IMR-90 (cell line): ENCODE data around the gene CADM1. TPM values are rescaled to one million over a fixed set of nuclear protein-coding genes. Genes with fewer than 3 reads are reported as not detected.

Experiments used
- ATAC-seq: fragments of 200-7000 bp; cut with Tn5 transposase; 2 replicates; pipeline ENCODE4 v1.9.1; 2020; ENCODE audit warnings: low read depth, mild to moderate bottlenecking, moderate library complexity
- BruUV-seq: library from RNA; stranded (reverse); fragments of 400-500 nt; replicated peaks from 2 replicates; lab custom pipeline; 2021; lab: Mats Ljungman, UMichigan
- CTCF ChIA-PET: fragments of 300-600 bp; formaldehyde crosslinking; extraction: SDS; loops from one replicate; lab custom pipeline; 2021; ENCODE audit warnings: antibody characterized with exemption; lab: Yijun Ruan, JAX
- POLR2A ChIA-PET: fragments of 300-600 bp; sonication (Branson Sonifier 250); formaldehyde crosslinking; loops from one replicate; lab custom pipeline; 2022; ENCODE audit warnings: antibody characterized with exemption; ENCODE audit not compliant: unreplicated experiment; lab: Charles Lee
- DNase-seq: peaks from one replicate; pipeline ENCODE4 v3.0.0; 2013
- H2AFZ ChIP-seq: replicated peaks from 2 replicates; pipeline ENCODE3; 2013; ENCODE audit warnings: low read length, mild to moderate bottlenecking; ENCODE audit not compliant: poor library complexity
- H2AK5ac ChIP-seq: 2 replicates; pipeline ENCODE4 v1.6.1; 2013; ENCODE audit warnings: low read depth, low read length, inconsistent platforms
- H2AK9ac ChIP-seq: replicated peaks from 2 replicates; pipeline ENCODE3; 2013; ENCODE audit warnings: mild to moderate bottlenecking, low read depth, low read length, moderate library complexity; ENCODE audit not compliant: poor library complexity
- H2BK120ac ChIP-seq: 2 replicates; pipeline ENCODE4 v1.6.1; 2013; ENCODE audit warnings: low read depth, low read length, inconsistent platforms
- H2BK15ac ChIP-seq: 3 replicates; pipeline ENCODE4 v1.6.1; 2013; ENCODE audit warnings: low read depth, low read length, inconsistent platforms
- H2BK20ac ChIP-seq: 2 replicates; pipeline ENCODE4 v1.6.1; 2013; ENCODE audit warnings: low read depth, mild to moderate bottlenecking, inconsistent platforms, low read length, moderate library complexity
- H2BK5ac ChIP-seq: 2 replicates; pipeline ENCODE4 v1.6.1; 2013; ENCODE audit warnings: mild to moderate bottlenecking, low read depth, low read length, inconsistent platforms; ENCODE audit not compliant: poor library complexity, severe bottlenecking
- H3K14ac ChIP-seq: replicated peaks from 2 replicates; pipeline ENCODE4 v1.6.1; 2013; ENCODE audit warnings: low read depth, low read length, inconsistent platforms
- H3K18ac ChIP-seq: 2 replicates; pipeline ENCODE4 v1.6.1; 2013; ENCODE audit warnings: low read depth, low read length, control low read depth
- H3K23ac ChIP-seq: 2 replicates; pipeline ENCODE4 v1.6.1; 2013; ENCODE audit warnings: low read depth, low read length, inconsistent platforms
- H3K27ac ChIP-seq: 2 replicates; pipeline ENCODE4 v1.5.1; 2013; ENCODE audit warnings: mild to moderate bottlenecking, control low read depth, low read length; ENCODE audit not compliant: insufficient read depth
- H3K27me3 ChIP-seq: 2 replicates; pipeline ENCODE4 v1.6.1; 2013; ENCODE audit warnings: low read length; ENCODE audit not compliant: control insufficient read depth, insufficient read depth
- H3K36me3 ChIP-seq: 2 replicates; pipeline ENCODE4 v1.6.1; 2013; ENCODE audit warnings: low read length, mixed read lengths; ENCODE audit not compliant: control insufficient read depth, insufficient read depth
- H3K4ac ChIP-seq: 2 replicates; pipeline ENCODE4 v1.6.1; 2013; ENCODE audit warnings: low read depth, low read length, inconsistent platforms
- H3K4me1 ChIP-seq: 2 replicates; pipeline ENCODE4 v1.6.1; 2013; ENCODE audit warnings: low read length, mixed read lengths; ENCODE audit not compliant: control insufficient read depth, insufficient read depth
- H3K4me2 ChIP-seq: 2 replicates; pipeline ENCODE4 v1.6.1; 2013; ENCODE audit warnings: low read depth, mild to moderate bottlenecking, control low read depth, low read length, moderate library complexity
- H3K4me3 ChIP-seq: 2 replicates; pipeline ENCODE4 v1.5.1; 2013; ENCODE audit warnings: low read depth, mild to moderate bottlenecking, control low read depth, low read length, moderate library complexity; ENCODE audit not compliant: insufficient read depth
- H3K56ac ChIP-seq: 2 replicates; pipeline ENCODE4 v1.6.1; 2013; ENCODE audit warnings: low read length, inconsistent platforms; ENCODE audit not compliant: insufficient read depth; ENCODE audit errors: extremely low read depth
- H3K79me1 ChIP-seq, 2 experiments: 2 replicates each; pipeline ENCODE4 v1.6.1; 2013; ENCODE audit warnings: low read length in 2 of 2, inconsistent platforms in 1 of 2, low read depth in 1 of 2
- H3K9ac ChIP-seq: 2 replicates; pipeline ENCODE4 v1.6.1; 2013; ENCODE audit warnings: low read depth, low read length, control low read depth
- H3K9me1 ChIP-seq: 2 replicates; pipeline ENCODE4 v1.6.1; 2013; ENCODE audit warnings: low read length, inconsistent platforms; ENCODE audit not compliant: insufficient read depth
- H3K9me3 ChIP-seq: 2 replicates; pipeline ENCODE4 v1.6.1; 2013; ENCODE audit warnings: low read length; ENCODE audit not compliant: control insufficient read depth, insufficient read depth
- H4K20me1 ChIP-seq: 2 replicates; pipeline ENCODE4 v1.6.1; 2013; ENCODE audit warnings: low read length, inconsistent platforms; ENCODE audit not compliant: insufficient read depth
- H4K5ac ChIP-seq: 2 replicates; pipeline ENCODE4 v1.6.1; 2013; ENCODE audit warnings: mild to moderate bottlenecking, low read depth, low read length, control low read depth
- H4K8ac ChIP-seq, 2 experiments: 2 replicates each; pipeline ENCODE4 v1.6.1; 2013; ENCODE audit warnings: low read depth in 2 of 2, low read length in 2 of 2, control low read depth in 1 of 2, inconsistent platforms in 1 of 2
- H4K91ac ChIP-seq: 2 replicates; pipeline ENCODE4 v1.6.1; 2013; ENCODE audit warnings: low read depth, low read length, inconsistent platforms; ENCODE audit not compliant: insufficient read depth
- CEBPB ChIP-seq: IDR thresholded peaks from 2 replicates; pipeline ENCODE4 v1.6.1; 2012; ENCODE audit warnings: low read depth, low read length, improper control_type of control experiment
- MAFK ChIP-seq: IDR thresholded peaks from 2 replicates; pipeline ENCODE4 v1.6.1; 2012; ENCODE audit warnings: low read depth, low read length, improper control_type of control experiment
- NFE2L2 ChIP-seq: fragments of 150-350 bp; IDR thresholded peaks from 2 replicates; pipeline ENCODE4 v1.6.1; 2016; ENCODE audit warnings: low read depth, mild to moderate bottlenecking, low read length
- RAD21 ChIP-seq: IDR thresholded peaks from 2 replicates; pipeline ENCODE4 v1.6.1; 2012; ENCODE audit warnings: low read length, improper control_type of control experiment
- WGBS, 2 experiments: methylation state at CpG; one replicate each; pipeline versions ENCODE4 v1.1.5 to v1.1.7; 2013; ENCODE audit warnings: missing lambda C conversion rate in 2 of 2; ENCODE audit not compliant: insufficient read length in 1 of 2; ENCODE audit errors: extremely low coverage in 2 of 2; 5-methylcytosine and 5-hydroxymethylcytosine counted together
- dilution Hi-C: fragments of 300-500 bp; cut with HindIII; formaldehyde crosslinking; loops from one replicate; pipeline ENCODE4 v1.14.3; 2018; ENCODE audit warnings: low sequenced_read_pairs; ENCODE audit not compliant: unreplicated experiment
- in situ Hi-C: fragments of 300-500 bp; cut with MboI; formaldehyde crosslinking; loops from 3 replicates; pipeline ENCODE4 v1.14.3; 2019; ENCODE audit warnings: low sequenced_read_pairs, inconsistent platforms, mixed read lengths
- intact Hi-C: fragments of 100-400 bp; cut with micrococcal nuclease; formaldehyde crosslinking; loops from 2 replicates; pipeline ENCODE4 v1.10.0; 2022
- polyA plus RNA-seq, 3 experiments: library from polyadenylated mRNA; depleted of rRNA; stranded (reverse); fragments of >200 nt; gene quantifications; 2 replicates each; pipeline ENCODE4 v1.2.3, GENCODE V29; 2012; ENCODE audit warnings: low replicate concordance in 1 of 3
- total RNA-seq: library from RNA; depleted of rRNA; stranded (reverse); fragments of >200 nt; gene quantifications from 2 replicates; pipeline ENCODE4 v1.2.3, GENCODE V29; 2012
- TF ChIP-seq, protein P1 (sequence below): conservative IDR thresholded peaks from 2 replicates; pipeline ENCODE4 v1.5.1; 2012; ENCODE audit warnings: mild to moderate bottlenecking, low read depth, low read length, improper control_type of control experiment
- TF ChIP-seq, protein P2 (sequence below): fragments of 150-350 bp; IDR thresholded peaks from 2 replicates; pipeline ENCODE4 v1.6.1; 2016; ENCODE audit warnings: low read depth, mild to moderate bottlenecking, low read length, moderate library complexity, borderline replicate concordance

Gene CADM1
- total and polyA plus RNA-seq, 2 of the 4 experiments (the other 2 are of a cell fraction) = 28.8 to 77.1 TPM

DNA sequence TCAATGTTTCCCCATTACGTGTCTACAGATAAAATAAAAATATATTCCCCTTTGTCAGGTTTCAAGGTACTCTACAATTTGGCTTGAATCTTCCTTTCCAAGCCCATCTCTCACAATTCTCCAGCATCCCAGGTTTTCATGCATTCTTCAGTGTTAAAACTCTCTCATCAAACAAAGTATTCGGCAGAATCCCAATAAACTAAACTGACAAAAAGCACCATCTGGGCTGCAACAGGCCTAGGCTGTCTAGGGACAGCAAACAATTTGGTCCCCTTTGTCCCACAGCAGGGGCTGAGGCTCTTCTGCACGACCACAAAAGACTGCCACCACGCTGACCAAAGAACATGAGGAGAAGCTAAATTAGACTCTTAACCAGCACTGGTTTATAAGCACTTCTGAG lies 159.4 kb downstream of the CADM1 start:
- H3K4ac ChIP-seq = no peak overlapping the region
- no peak overlapping the region for H2AFZ ChIP-seq
- H2BK15ac ChIP-seq = no peak overlapping the region
- H2BK20ac ChIP-seq = no peak overlapping the region
- in situ Hi-C loops = loop anchor here (25.0 kb wide), 1 partner anchor 1342 kb away; no protein-coding TSS in a partner anchor
- H2BK5ac ChIP-seq = no peak overlapping the region
- H3K18ac ChIP-seq = no peak overlapping the region
- intact Hi-C loops = no loop called here
- H3K36me3 ChIP-seq = no peaks in the 10 kb centered on the region
- no peak overlapping the region for H4K91ac ChIP-seq
- no peak overlapping the region for H2BK120ac ChIP-seq
- no peaks in the 10 kb centered on the region for H3K4me1 ChIP-seq
- no peak overlapping the region for H3K23ac ChIP-seq
- POLR2A ChIA-PET = no interaction called here
- WGBS, 2 experiments = 50% methylated on average over 1 of the region's 4 CpGs; no CpG with 5 or more reads in 1 of the 2 experiments
- no peak overlapping the region for H2AK5ac ChIP-seq
- H3K79me1 ChIP-seq = 0 out of 4 replicates have a peak, but pooled peaks cover 0 to 3% of the 10 kb centered on the region in 2 experiments
- no peak for ATAC-seq
- no peak overlapping the region for H3K14ac ChIP-seq
- H3K27ac ChIP-seq = no peak overlapping the region
- DNase-seq = no peak
- no peaks in the 10 kb centered on the region for H3K9me1 ChIP-seq
- no peaks in the 10 kb centered on the region for H4K20me1 ChIP-seq
- no TSS peak for BruUV-seq
- no peaks in the 10 kb centered on the region for H3K27me3 ChIP-seq
- dilution Hi-C loops = no loop called here
- no peak overlapping the region for H4K8ac ChIP-seq
- H3K4me2 ChIP-seq = no peak overlapping the region
- H3K9ac ChIP-seq = no peak overlapping the region
- CTCF ChIA-PET = no interaction called here
- no peaks in the 10 kb centered on the region for H3K9me3 ChIP-seq
- H3K56ac ChIP-seq = no peak overlapping the region
- no peak overlapping the region for H3K4me3 ChIP-seq
- no peak overlapping the region for H4K5ac ChIP-seq
- TF ChIP-seq MAFK (no peak), RAD21 (no peak), CEBPB (no peak), NFE2L2 (no peak)
- TF ChIP-seq, protein P1, sequence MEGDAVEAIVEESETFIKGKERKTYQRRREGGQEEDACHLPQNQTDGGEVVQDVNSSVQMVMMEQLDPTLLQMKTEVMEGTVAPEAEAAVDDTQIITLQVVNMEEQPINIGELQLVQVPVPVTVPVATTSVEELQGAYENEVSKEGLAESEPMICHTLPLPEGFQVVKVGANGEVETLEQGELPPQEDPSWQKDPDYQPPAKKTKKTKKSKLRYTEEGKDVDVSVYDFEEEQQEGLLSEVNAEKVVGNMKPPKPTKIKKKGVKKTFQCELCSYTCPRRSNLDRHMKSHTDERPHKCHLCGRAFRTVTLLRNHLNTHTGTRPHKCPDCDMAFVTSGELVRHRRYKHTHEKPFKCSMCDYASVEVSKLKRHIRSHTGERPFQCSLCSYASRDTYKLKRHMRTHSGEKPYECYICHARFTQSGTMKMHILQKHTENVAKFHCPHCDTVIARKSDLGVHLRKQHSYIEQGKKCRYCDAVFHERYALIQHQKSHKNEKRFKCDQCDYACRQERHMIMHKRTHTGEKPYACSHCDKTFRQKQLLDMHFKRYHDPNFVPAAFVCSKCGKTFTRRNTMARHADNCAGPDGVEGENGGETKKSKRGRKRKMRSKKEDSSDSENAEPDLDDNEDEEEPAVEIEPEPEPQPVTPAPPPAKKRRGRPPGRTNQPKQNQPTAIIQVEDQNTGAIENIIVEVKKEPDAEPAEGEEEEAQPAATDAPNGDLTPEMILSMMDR = no peak
- TF ChIP-seq, protein P2, sequence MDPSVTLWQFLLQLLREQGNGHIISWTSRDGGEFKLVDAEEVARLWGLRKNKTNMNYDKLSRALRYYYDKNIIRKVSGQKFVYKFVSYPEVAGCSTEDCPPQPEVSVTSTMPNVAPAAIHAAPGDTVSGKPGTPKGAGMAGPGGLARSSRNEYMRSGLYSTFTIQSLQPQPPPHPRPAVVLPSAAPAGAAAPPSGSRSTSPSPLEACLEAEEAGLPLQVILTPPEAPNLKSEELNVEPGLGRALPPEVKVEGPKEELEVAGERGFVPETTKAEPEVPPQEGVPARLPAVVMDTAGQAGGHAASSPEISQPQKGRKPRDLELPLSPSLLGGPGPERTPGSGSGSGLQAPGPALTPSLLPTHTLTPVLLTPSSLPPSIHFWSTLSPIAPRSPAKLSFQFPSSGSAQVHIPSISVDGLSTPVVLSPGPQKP = no peak
- no peak overlapping the region for H2AK9ac ChIP-seq
